ENCODE measurements around the gene WDFY1.

The WDFY1 gene

GRCh38 chr2:223944703-223945531 is at the start of gene WDFY1 (continued):
- TF ChIP-seq, protein P1, sequence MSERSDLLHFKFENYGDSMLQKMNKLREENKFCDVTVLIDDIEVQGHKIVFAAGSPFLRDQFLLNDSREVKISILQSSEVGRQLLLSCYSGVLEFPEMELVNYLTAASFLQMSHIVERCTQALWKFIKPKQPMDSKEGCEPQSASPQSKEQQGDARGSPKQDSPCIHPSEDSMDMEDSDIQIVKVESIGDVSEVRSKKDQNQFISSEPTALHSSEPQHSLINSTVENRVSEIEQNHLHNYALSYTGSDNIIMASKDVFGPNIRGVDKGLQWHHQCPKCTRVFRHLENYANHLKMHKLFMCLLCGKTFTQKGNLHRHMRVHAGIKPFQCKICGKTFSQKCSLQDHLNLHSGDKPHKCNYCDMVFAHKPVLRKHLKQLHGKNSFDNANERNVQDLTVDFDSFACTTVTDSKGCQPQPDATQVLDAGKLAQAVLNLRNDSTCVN (tag by site-specific recombination; optimal IDR thresholded peaks at IDR 0.05), result peak; percentile 83
- no peak for TF ChIP-seq ZNF677 (tag by site-specific recombination; IDR thresholded peaks at IDR 0.05)
- peak; percentile 82 for TF ChIP-seq ZNF501 (tag by site-specific recombination; IDR thresholded peaks at IDR 0.05)
- no peak for TF ChIP-seq ZNF112 (tag by site-specific recombination; IDR thresholded peaks at IDR 0.05)
- TF ChIP-seq, protein P2, sequence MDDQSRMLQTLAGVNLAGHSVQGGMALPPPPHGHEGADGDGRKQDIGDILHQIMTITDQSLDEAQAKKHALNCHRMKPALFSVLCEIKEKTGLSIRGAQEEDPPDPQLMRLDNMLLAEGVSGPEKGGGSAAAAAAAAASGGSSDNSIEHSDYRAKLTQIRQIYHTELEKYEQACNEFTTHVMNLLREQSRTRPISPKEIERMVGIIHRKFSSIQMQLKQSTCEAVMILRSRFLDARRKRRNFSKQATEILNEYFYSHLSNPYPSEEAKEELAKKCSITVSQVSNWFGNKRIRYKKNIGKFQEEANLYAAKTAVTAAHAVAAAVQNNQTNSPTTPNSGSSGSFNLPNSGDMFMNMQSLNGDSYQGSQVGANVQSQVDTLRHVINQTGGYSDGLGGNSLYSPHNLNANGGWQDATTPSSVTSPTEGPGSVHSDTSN (CRISPR knock-in tag; IDR thresholded peaks at IDR 0.05), result peak; percentile 80
- TF ChIP-seq ZNF518A (tag by site-specific recombination; conservative IDR thresholded peaks at IDR 0.05; ENCODE audit: low read depth), result no peak
- 0 out of 2 replicates have a peak, but pooled peaks have one; percentile 44 for TF ChIP-seq ZBTB10 (tag by site-specific recombination; IDR thresholded peaks at IDR 0.05)
- peak; percentile 19; the same call in 1 of the 2 replicates for TF ChIP-seq ZNF777 (tag by site-specific recombination; IDR thresholded peaks at IDR 0.05; ENCODE audit: borderline replicate concordance)
- TF ChIP-seq ZNF280D (tag by site-specific recombination; IDR thresholded peaks at IDR 0.05), result no peak
- TF ChIP-seq, protein P3, sequence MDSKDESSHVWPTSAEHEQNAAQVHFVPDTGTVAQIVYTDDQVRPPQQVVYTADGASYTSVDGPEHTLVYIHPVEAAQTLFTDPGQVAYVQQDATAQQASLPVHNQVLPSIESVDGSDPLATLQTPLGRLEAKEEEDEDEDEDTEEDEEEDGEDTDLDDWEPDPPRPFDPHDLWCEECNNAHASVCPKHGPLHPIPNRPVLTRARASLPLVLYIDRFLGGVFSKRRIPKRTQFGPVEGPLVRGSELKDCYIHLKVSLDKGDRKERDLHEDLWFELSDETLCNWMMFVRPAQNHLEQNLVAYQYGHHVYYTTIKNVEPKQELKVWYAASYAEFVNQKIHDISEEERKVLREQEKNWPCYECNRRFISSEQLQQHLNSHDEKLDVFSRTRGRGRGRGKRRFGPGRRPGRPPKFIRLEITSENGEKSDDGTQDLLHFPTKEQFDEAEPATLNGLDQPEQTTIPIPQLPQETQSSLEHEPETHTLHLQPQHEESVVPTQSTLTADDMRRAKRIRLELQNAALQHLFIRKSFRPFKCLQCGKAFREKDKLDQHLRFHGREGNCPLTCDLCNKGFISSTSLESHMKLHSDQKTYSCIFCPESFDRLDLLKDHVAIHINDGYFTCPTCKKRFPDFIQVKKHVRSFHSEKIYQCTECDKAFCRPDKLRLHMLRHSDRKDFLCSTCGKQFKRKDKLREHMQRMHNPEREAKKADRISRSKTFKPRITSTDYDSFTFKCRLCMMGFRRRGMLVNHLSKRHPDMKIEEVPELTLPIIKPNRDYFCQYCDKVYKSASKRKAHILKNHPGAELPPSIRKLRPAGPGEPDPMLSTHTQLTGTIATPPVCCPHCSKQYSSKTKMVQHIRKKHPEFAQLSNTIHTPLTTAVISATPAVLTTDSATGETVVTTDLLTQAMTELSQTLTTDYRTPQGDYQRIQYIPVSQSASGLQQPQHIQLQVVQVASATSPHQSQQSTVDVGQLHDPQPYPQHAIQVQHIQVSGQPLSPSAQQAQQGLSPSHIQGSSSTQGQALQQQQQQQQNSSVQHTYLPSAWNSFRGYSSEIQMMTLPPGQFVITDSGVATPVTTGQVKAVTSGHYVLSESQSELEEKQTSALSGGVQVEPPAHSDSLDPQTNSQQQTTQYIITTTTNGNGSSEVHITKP (tag by site-specific recombination; IDR thresholded peaks at IDR 0.05), result peak; percentile 52
- TF ChIP-seq MZF1 (tag by site-specific recombination; IDR thresholded peaks at IDR 0.05; ENCODE audit: borderline replicate concordance), result no peak
- TF ChIP-seq ZFP69B (tag by site-specific recombination; IDR thresholded peaks at IDR 0.05), result peak; percentile 43; the same call in 1 of the 2 replicates
- peak; percentile 38; the same call in 1 of the 2 replicates for TF ChIP-seq EGR2 (tag by site-specific recombination; IDR thresholded peaks at IDR 0.05; ENCODE audit: low read depth)
- TF ChIP-seq, protein P4, sequence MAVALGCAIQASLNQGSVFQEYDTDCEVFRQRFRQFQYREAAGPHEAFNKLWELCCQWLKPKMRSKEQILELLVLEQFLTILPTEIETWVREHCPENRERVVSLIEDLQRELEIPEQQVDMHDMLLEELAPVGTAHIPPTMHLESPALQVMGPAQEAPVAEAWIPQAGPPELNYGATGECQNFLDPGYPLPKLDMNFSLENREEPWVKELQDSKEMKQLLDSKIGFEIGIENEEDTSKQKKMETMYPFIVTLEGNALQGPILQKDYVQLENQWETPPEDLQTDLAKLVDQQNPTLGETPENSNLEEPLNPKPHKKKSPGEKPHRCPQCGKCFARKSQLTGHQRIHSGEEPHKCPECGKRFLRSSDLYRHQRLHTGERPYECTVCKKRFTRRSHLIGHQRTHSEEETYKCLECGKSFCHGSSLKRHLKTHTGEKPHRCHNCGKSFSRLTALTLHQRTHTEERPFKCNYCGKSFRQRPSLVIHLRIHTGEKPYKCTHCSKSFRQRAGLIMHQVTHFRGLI (tag by site-specific recombination; IDR thresholded peaks at IDR 0.05), result peak; percentile 30; the same call in 1 of the 2 replicates
- TF ChIP-seq AEBP2 (tag by site-specific recombination; IDR thresholded peaks at IDR 0.05; ENCODE audit: borderline replicate concordance), result no peak
